NB4 (cell line): ENCODE measurements around the gene PPEF2.

ENCODE experiments used
- CTCF ChIP-seq: IDR thresholded peaks from one replicate; pipeline ENCODE4 v1.5.1; 2012; ENCODE audit warnings: low read depth, low read length
- MAX ChIP-seq: IDR thresholded peaks from 2 replicates; pipeline ENCODE4 v1.6.1; 2011; ENCODE audit warnings: low read depth, low read length
- POLR2A ChIP-seq: IDR thresholded peaks from 2 replicates; pipeline ENCODE4 v1.6.1; 2011; ENCODE audit warnings: mild to moderate bottlenecking; ENCODE audit not compliant: insufficient read length; ENCODE audit errors: extremely low read depth

- TF ChIP-seq POLR2A: no peak
- TF ChIP-seq CTCF: peak; percentile 39
- no peak for TF ChIP-seq MAX
These were observed 6.4 kb downstream of the PPEF2 start for GRCh38 chr4:75895744-75896314.
